Neural progenitor cell (in vitro differentiated cells): ENCODE measurements around the gene SPDYC. TPM values are rescaled to one million over a fixed set of nuclear protein-coding genes. Genes with fewer than 3 reads are reported as not detected.
A peak's percentile ranks its signal among the peaks of the same experiment; 100 is the strongest.

Experiments
- DNase-seq: peaks from one replicate; pipeline ENCODE4 v3.0.0-alpha.2; 2016; ENCODE audit warnings: low spot score
- H2AFZ ChIP-seq: fragments of 200-600 bp; sonication (generic); replicated peaks from 2 replicates; pipeline ENCODE4 v1.6.1; 2016; ENCODE audit warnings: antibody characterized with exemption
- H3F3A ChIP-seq: fragments of 200-600 bp; sonication (generic); 2 replicates; pipeline ENCODE4 v1.6.1; 2016; ENCODE audit warnings: antibody characterized with exemption, low read depth
- H3K27ac ChIP-seq: fragments of 200-600 bp; sonication (generic); 2 replicates; pipeline ENCODE4 v1.5.1; 2016; ENCODE audit warnings: mild to moderate bottlenecking
- H3K27me3 ChIP-seq: fragments of 200-600 bp; sonication (generic); 2 replicates; pipeline ENCODE4 v1.6.1; 2016; ENCODE audit warnings: mild to moderate bottlenecking, moderate library complexity
- H3K36me3 ChIP-seq: fragments of 200-600 bp; sonication (generic); 2 replicates; pipeline ENCODE4 v1.5.1; 2016
- H3K4me1 ChIP-seq: fragments of 200-600 bp; sonication (generic); 2 replicates; pipeline ENCODE4 v1.6.1; 2016; ENCODE audit warnings: mixed run types
- H3K4me2 ChIP-seq: fragments of 200-600 bp; sonication (generic); 2 replicates; pipeline ENCODE4 v1.6.1; 2016
- H3K4me3 ChIP-seq: fragments of 200-600 bp; sonication (generic); 2 replicates; pipeline ENCODE4 v1.5.1; 2016
- H3K79me2 ChIP-seq: fragments of 200-600 bp; sonication (generic); 2 replicates; pipeline ENCODE4 v1.6.1; 2016; ENCODE audit warnings: low read depth
- H3K9ac ChIP-seq: fragments of 200-600 bp; sonication (generic); 2 replicates; pipeline ENCODE4 v1.6.1; 2016
- H3K9me3 ChIP-seq: fragments of 200-600 bp; sonication (generic); 2 replicates; pipeline ENCODE4 v1.5.1; 2016; ENCODE audit warnings: low read depth
- H4K20me1 ChIP-seq: fragments of 200-600 bp; sonication (generic); 2 replicates; pipeline ENCODE4 v1.6.1; 2016; ENCODE audit warnings: low read depth
- H3K27ac Mint-ChIP-seq: 3 replicates; pipeline ENCODE4 v1.8.0; 2021; ENCODE audit warnings: mixed read lengths
- H3K27me3 Mint-ChIP-seq: 2 replicates; pipeline ENCODE4 v1.8.0; 2022; ENCODE audit warnings: low read depth, mild to moderate bottlenecking, inconsistent platforms, moderate library complexity, mixed read lengths; ENCODE audit not compliant: insufficient read depth
- H3K36me3 Mint-ChIP-seq: 3 replicates; pipeline ENCODE4 v1.8.0; 2021; ENCODE audit warnings: mixed read lengths
- H3K4me1 Mint-ChIP-seq: 3 replicates; pipeline ENCODE4 v1.8.0; 2021; ENCODE audit warnings: mixed read lengths
- H3K4me3 Mint-ChIP-seq: 3 replicates; pipeline ENCODE4 v1.8.0; 2021; ENCODE audit warnings: mild to moderate bottlenecking, moderate library complexity, mixed read lengths
- H3K9me3 Mint-ChIP-seq: 3 replicates; pipeline ENCODE4 v1.8.0; 2020; ENCODE audit warnings: mixed read lengths
- CTCF ChIP-seq: fragments of 200-600 bp; sonication (generic); IDR thresholded peaks from 2 replicates; pipeline ENCODE4 v1.5.1; 2017; ENCODE audit warnings: antibody characterized with exemption, mild to moderate bottlenecking
- EZH2 ChIP-seq: fragments of 200-600 bp; sonication (generic); IDR thresholded peaks from 2 replicates; pipeline ENCODE4 v1.6.1; 2017; ENCODE audit warnings: antibody characterized with exemption, mild to moderate bottlenecking, moderate library complexity
- EZH2phosphoT487 ChIP-seq: fragments of 200-600 bp; sonication (generic); IDR thresholded peaks from 2 replicates; pipeline ENCODE4 v1.6.1; 2017; ENCODE audit warnings: antibody characterized with exemption
- total RNA-seq: library from RNA; depleted of rRNA; stranded (reverse); fragments of >200 nt; gene quantifications from 2 replicates; pipeline ENCODE4 v1.2.3, GENCODE V29; 2015; ENCODE audit warnings: low replicate concordance

The SPDYC gene
- total RNA-seq, 1 donor from 2014 or later, result not detected

- peak overlapping the region; percentile 32 for H3K4me3 ChIP-seq
- no peaks in the 10 kb centered on the region for H3K9me3 ChIP-seq
- no peak overlapping the region for H3K9ac ChIP-seq
- H3K36me3 ChIP-seq, result no peaks in the 10 kb centered on the region
- Mint-ChIP-seq H3K4me1 (peaks cover 7% of the 10 kb centered on the region), H3K4me3 (peak overlapping the region; percentile 33), H3K36me3 (peaks cover 9% of the 10 kb centered on the region), H3K9me3 (no peaks in the 10 kb centered on the region), H3K27ac (no peak overlapping the region), H3K27me3 (no peaks in the 10 kb centered on the region)
- peaks cover 42% of the 10 kb centered on the region for H3F3A ChIP-seq
- H3K4me1 ChIP-seq, result peaks cover 6% of the 10 kb centered on the region
- TF ChIP-seq CTCF (no peak), EZH2phosphoT487 (no peak), EZH2 (no peak)
- peaks cover 5% of the 10 kb centered on the region for H3K27me3 ChIP-seq
- H2AFZ ChIP-seq, result peak overlapping the region; percentile 2
- peak overlapping the region; percentile 71 for H3K4me2 ChIP-seq
- no peak overlapping the region for H3K27ac ChIP-seq
- peaks cover 3% of the 10 kb centered on the region for H3K79me2 ChIP-seq
- no peaks in the 10 kb centered on the region for H4K20me1 ChIP-seq
- peak; percentile 76 for DNase-seq
These were observed 14.1 kb downstream of the SPDYC start for GRCh38 chr11:65184146-65184545.

DNA sequence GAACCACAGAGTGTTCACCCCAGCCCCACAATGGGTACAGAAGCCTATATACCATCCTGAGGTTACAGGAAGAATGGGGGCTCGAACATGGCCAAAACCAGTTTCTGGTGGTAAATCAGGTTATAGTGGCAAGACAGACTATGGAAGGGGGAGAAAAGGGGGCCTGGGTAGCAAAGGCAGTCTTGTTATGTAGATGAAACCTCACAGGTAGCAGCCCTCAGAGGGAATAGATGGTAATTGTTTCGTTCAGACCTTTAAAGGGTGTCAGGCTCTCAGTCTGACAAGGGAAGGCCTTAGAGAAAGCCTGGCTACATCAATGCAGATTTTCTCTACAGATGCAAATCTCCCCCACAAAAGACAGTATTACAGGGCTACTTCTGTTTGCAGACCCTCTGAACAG is 15.1 kb downstream of the SPDYC start:
- H3F3A ChIP-seq, result peaks cover 39% of the 10 kb centered on the region
- H3K27ac ChIP-seq, result no peak overlapping the region
- H4K20me1 ChIP-seq, result no peaks in the 10 kb centered on the region
- TF ChIP-seq EZH2, result no peak
- Mint-ChIP-seq H3K9me3 (no peaks in the 10 kb centered on the region), H3K36me3 (peaks cover 18% of the 10 kb centered on the region), H3K27me3 (no peaks in the 10 kb centered on the region), H3K27ac (no peak overlapping the region), H3K4me1 (peaks cover 7% of the 10 kb centered on the region), H3K4me3 (no peak overlapping the region)
- peaks cover 6% of the 10 kb centered on the region for H3K4me1 ChIP-seq
- no peak overlapping the region for H3K4me3 ChIP-seq
- H3K36me3 ChIP-seq, result no peaks in the 10 kb centered on the region
- H3K79me2 ChIP-seq, result peaks cover 3% of the 10 kb centered on the region
- H3K4me2 ChIP-seq, result no peak overlapping the region
- H2AFZ ChIP-seq, result no peak overlapping the region
- peaks cover 5% of the 10 kb centered on the region for H3K27me3 ChIP-seq
- H3K9ac ChIP-seq, result no peak overlapping the region
- no peaks in the 10 kb centered on the region for H3K9me3 ChIP-seq
- DNase-seq, result no peak

DNA sequence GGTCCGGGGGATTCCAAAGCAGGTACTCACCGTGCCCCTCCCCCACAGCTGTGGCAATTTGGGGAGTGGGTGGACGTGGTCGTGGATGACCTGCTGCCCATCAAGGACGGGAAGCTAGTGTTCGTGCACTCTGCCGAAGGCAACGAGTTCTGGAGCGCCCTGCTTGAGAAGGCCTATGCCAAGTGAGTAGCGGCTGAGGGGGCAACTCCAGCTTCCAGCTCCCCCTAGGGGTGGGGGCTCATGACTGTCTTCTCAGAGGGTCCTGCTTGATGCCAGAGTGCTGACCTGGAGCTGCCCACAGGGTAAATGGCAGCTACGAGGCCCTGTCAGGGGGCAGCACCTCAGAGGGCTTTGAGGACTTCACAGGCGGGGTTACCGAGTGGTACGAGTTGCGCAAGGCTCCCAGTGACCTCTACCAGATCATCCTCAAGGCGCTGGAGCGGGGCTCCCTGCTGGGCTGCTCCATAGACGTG is 15.9 kb downstream of the SPDYC start:
- H3K4me2 ChIP-seq, result no peak overlapping the region
- H3K27me3 ChIP-seq, result peaks cover 5% of the 10 kb centered on the region
- no peaks in the 10 kb centered on the region for H3K36me3 ChIP-seq
- H3K9ac ChIP-seq, result no peak overlapping the region
- H3K9me3 ChIP-seq, result no peaks in the 10 kb centered on the region
- H3K27ac ChIP-seq, result no peak overlapping the region
- H3K4me1 ChIP-seq, result peaks cover 6% of the 10 kb centered on the region
- no peak for TF ChIP-seq EZH2phosphoT487
- TF ChIP-seq EZH2, result no peak
- no peak for TF ChIP-seq CTCF
- DNase-seq, result no peak
- H3K4me3 ChIP-seq, result no peak overlapping the region
- Mint-ChIP-seq H3K9me3 (no peaks in the 10 kb centered on the region), H3K4me1 (peaks cover 7% of the 10 kb centered on the region), H3K27ac (no peak overlapping the region), H3K27me3 (no peaks in the 10 kb centered on the region), H3K4me3 (no peak overlapping the region), H3K36me3 (peaks cover 21% of the 10 kb centered on the region)
- H2AFZ ChIP-seq, result no peak overlapping the region
- no peaks in the 10 kb centered on the region for H4K20me1 ChIP-seq
- H3K79me2 ChIP-seq, result peaks cover 3% of the 10 kb centered on the region
- H3F3A ChIP-seq, result peaks cover 31% of the 10 kb centered on the region

GRCh38 chr11:65186701-65187100 is 16.7 kb downstream of the SPDYC start:
- no peak for DNase-seq
- TF ChIP-seq EZH2phosphoT487, result no peak
- TF ChIP-seq CTCF, result no peak
- no peak for TF ChIP-seq EZH2
- H3K9me3 Mint-ChIP-seq, result no peaks in the 10 kb centered on the region
- H3K4me1 Mint-ChIP-seq, result peaks cover 7% of the 10 kb centered on the region
- no peak overlapping the region for H3K4me3 Mint-ChIP-seq
- Histone ChIP-seq H3K36me3 (no peaks in the 10 kb centered on the region), H2AFZ (no peak overlapping the region), H3K4me3 (no peak overlapping the region), H3K9me3 (no peaks in the 10 kb centered on the region), H4K20me1 (no peaks in the 10 kb centered on the region), H3F3A (peaks cover 29% of the 10 kb centered on the region), H3K27me3 (peaks cover 5% of the 10 kb centered on the region), H3K79me2 (peaks cover 3% of the 10 kb centered on the region), H3K4me1 (peaks cover 6% of the 10 kb centered on the region), H3K4me2 (no peak overlapping the region), H3K9ac (no peak overlapping the region), H3K27ac (no peak overlapping the region)
- H3K36me3 Mint-ChIP-seq, result peaks cover 21% of the 10 kb centered on the region
- no peak overlapping the region for H3K27ac Mint-ChIP-seq
- H3K27me3 Mint-ChIP-seq, result peaks cover 2% of the 10 kb centered on the region
